GM18858 (cell line): Measurements from ENCODE around the gene SGIP1.
"Not testable (repeated sequence)": the region's sequence is repeated elsewhere in the genome, so short reads cannot be mapped to it uniquely, and the experiment has no call there.

Experiments used
- ATAC-seq: cut with Tn5 transposase; IDR thresholded peaks from one replicate; pipeline ENCODE4 v1.9.1; 2021; ENCODE audit not compliant: unreplicated experiment

Gene SGIP1

GRCh38 chr1:66552287-66552686 lies 18.3 kb downstream of the SGIP1 start:
- ATAC-seq: no peak

GRCh38 chr1:66552829-66553228 lies 18.9 kb downstream of the SGIP1 start:
- ATAC-seq: no peak

DNA sequence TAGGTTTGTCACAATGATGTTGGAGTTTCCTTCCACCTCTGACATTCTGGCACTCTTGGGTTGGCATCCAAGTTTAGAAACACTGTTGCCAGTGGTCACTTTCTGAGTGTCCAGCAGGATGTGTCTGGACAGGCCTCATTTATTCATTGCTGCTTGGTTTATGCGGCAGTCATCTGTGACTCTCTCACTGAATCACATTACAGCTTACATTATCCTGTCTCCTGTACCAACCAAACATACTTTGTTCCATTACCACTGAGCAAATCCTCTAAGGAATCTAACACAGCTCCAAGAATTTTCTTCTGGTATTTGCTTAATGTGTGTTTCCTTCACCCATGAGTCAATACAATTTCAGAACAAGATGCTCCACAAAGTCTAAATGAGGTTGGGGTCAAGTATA lies 19.9 kb downstream of the SGIP1 start:
- ATAC-seq: no peak

- no peak for ATAC-seq
Observed at GRCh38 chr1:66556161-66556611, 22.2 kb downstream of the SGIP1 start.

DNA sequence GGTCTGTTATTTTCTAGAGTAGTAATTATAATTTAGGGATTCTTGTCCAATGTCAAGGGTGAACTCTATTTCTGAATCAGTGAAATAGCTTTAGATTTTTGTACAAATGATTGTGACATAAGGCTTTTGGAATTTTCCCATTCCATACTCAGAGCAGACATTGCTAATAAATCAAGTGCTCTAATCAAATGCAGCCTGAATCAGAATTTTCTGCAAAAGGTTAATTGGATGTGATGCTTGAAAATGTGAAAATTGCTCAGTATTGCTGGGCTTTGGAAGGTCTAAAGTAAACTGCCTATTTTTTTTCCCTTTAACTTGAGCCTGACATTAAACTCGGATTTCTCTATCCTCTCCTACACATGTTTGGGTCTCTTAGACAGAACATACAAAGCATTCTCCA lies 23.2 kb downstream of the SGIP1 start:
- no peak for ATAC-seq

DNA sequence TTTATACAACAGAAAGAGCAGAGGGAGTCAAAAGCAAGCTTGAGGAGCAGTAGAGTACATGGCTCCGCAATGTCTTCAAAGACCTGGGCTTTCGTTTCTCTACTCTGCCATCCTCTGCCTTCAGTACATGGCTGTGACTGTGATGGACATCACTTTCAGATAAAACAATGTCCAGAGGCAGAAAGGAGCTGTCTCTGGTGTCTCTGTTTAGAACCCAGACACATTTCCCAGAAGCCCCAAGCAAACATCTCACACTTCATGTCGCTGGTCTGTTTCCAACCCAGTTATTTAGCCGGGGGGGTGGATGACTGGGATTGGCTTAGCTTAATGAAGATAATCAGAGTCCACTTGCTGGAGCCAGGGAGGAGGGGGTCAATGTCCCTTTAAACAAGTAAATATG lies 25.6 kb downstream of the SGIP1 start:
- ATAC-seq: no peak

GRCh38 chr1:66562561-66562960 lies 28.6 kb downstream of the SGIP1 start:
- no peak for ATAC-seq

GRCh38 chr1:66563094-66563800 lies 29.3 kb downstream of the SGIP1 start:
- no peak for ATAC-seq

- ATAC-seq: no peak
Observed at GRCh38 chr1:66563941-66564630, 30.1 kb downstream of the SGIP1 start.

DNA sequence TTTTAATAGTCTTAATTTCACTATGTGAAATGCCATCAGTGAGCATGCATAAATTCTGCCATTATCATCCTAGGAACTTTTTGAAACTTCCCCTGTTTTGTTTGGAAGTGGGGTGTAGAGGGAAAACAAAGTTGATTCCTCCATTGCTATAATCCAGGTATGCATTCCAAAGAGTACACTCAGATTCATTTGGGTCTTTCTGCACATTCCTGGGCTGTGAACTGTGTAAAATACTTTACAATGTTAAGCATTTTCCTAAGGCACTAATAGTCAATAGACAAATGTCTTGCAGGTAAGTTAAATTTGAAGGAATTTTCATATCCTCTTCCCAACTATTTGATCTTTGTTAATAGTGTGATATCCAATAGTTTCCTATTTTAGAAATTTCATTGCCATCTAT lies 36.2 kb downstream of the SGIP1 start:
- no peak for ATAC-seq

- ATAC-seq: no peak
Observed at GRCh38 chr1:66571789-66572188, 37.8 kb downstream of the SGIP1 start.

GRCh38 chr1:66575739-66576138 lies 41.8 kb downstream of the SGIP1 start:
- ATAC-seq: no peak

- no peak for ATAC-seq
Observed at GRCh38 chr1:66576645-66577044, 42.7 kb downstream of the SGIP1 start.

DNA sequence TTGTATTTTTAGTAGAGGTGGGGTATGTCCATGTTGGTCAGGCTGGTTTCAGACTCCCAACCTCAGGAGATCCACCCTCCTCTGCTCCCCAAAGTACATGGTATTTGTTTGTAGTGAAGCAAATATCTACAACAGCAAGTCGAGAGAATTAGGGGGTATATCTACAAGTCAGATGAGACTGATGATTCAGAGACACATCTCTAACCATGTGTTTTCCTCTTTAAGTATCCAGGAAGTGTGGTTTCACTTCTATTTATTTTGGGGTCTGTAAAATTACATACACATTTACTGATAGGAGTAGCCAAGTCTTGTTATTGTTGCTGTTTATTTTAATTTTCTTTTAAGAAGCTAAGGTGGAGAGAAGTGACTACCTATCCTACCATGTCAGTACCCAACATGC lies 44.9 kb downstream of the SGIP1 start:
- no peak for ATAC-seq

DNA sequence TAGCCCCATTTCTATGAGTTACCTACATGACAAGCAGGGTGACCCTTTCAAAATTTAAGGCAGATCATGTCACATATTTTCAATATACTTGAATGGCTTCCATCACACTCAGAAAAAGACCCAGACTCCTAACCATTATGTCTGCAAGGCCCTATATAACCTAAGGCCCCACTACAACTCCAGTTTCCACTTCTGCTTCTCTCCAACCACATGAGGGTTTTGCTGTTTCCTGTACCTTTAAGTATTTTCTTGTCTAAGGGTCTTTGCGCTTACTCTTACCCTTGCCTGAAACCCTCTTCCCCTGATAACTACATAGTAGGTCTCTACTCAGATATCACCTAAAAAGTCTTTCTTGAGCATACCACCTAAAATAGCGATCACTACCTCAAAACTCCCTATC lies 46.1 kb downstream of the SGIP1 start:
- no peak for ATAC-seq

GRCh38 chr1:66583021-66583420 lies 49.1 kb downstream of the SGIP1 start:
- no peak for ATAC-seq

DNA sequence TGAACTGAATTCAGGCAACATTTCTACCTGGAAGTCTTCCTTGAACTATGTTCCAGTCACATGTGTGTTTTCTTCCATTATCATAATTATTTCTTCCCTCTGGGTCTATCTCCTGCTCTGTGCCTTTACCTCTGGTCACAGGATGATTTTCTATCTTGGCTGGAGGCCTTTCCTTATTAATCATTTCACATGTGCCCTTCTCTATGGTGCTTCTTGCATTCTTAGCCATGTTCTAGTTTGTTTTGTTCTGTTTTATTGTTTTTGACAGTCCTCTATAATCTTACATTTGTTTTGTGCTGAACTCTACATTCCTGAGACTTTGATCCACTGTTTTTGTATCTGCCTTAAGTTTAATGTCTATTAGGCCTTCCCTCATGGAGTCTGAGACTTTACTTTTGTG lies 51.0 kb downstream of the SGIP1 start:
- ATAC-seq: no peak

DNA sequence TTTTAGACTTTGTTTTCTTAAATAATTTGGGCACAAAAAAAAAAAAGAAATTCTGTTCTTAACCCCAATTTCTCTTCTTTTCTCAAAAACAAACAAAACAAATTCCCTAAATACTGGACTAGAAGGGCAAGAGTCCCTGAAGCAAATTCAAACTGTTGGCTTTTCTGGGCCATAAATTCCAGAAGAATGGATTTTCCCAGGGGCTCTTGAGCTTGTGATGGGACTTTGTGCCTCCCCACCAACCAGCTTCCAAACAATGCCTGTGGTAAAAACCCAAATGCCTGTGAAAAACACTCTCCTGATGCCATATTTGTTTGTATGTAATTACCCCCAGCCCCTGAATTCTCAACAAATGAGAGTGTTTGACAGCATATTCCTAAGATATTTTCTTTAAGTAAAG lies 55.4 kb downstream of the SGIP1 start:
- no peak for ATAC-seq

DNA sequence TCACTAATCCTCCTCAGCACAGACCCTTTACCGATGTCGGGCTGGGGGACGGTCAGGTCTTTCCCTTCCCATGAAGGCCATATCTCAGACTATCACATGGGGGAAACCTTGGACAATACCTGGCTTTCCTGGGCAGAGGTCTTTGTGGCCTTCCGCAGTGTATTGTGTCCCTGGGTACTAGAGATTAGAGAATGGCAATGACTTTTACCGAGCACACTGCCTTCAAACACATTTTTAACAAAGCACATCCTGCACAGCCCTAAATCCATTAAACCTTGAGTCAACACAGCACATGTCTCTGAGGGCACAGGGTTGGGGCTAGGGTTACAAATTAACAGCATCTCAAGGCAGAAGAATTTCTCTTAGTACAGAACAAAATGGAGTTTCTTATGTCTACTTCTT lies 58.2 kb downstream of the SGIP1 start:
- not testable (repeated sequence) for ATAC-seq

DNA sequence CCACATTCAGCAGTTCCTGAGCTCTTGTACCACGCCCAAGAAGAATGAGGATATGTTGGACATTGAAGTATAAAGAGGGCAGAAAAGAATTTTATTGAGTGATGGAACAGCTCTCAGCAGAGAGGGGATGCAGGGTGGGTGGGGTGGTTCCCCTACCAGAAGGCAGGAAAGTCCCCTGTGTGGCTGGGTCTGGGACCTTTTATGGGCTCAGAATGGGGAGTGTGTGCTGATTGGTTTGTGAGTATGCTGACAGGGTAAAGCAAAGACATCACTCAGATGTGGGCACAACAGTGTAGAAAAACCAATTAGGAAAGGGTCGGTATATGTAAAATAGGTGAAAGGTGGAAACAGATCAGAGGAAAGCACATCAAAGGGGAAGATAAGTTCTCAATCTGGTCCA lies 62.2 kb downstream of the SGIP1 start:
- ATAC-seq: no peak

- ATAC-seq: no peak
Observed at GRCh38 chr1:66597500-66597899, 63.5 kb downstream of the SGIP1 start.

GRCh38 chr1:66598670-66599069 lies 64.7 kb downstream of the SGIP1 start:
- no peak for ATAC-seq

GRCh38 chr1:66599346-66599745 lies 65.4 kb downstream of the SGIP1 start:
- no peak for ATAC-seq
